GM18498 (cell line): ENCODE results near the gene NRDC.
"Not testable (repeated sequence)": the region's sequence is repeated elsewhere in the genome, so short reads cannot be mapped to it uniquely, and the experiment has no call there.

Experiments
- ATAC-seq: cut with Tn5 transposase; IDR thresholded peaks from one replicate; pipeline ENCODE4 v1.9.1; 2021; ENCODE audit warnings: mild to moderate bottlenecking, moderate library complexity; ENCODE audit not compliant: unreplicated experiment

Gene NRDC

GRCh38 chr1:51847294-51847920 is 31.1 kb downstream of the NRDC start:
- no peak for ATAC-seq

GRCh38 chr1:51843948-51844347 is 34.6 kb downstream of the NRDC start:
- no peak for ATAC-seq

GRCh38 chr1:51842261-51842660 is 36.3 kb downstream of the NRDC start:
- ATAC-seq: no peak

GRCh38 chr1:51840743-51841461 is 37.6 kb downstream of the NRDC start:
- ATAC-seq: no peak

- no peak for ATAC-seq
Observed at GRCh38 chr1:51840182-51840581, 38.3 kb downstream of the NRDC start.

GRCh38 chr1:51839094-51839493 is 39.4 kb downstream of the NRDC start:
- ATAC-seq: no peak

- ATAC-seq: no peak
Observed at GRCh38 chr1:51837243-51837642, 41.3 kb downstream of the NRDC start.

GRCh38 chr1:51833700-51834099 is 44.8 kb downstream of the NRDC start:
- no peak for ATAC-seq

- ATAC-seq: no peak
Observed at GRCh38 chr1:51829058-51829457, 49.5 kb downstream of the NRDC start.

- no peak for ATAC-seq
Observed at GRCh38 chr1:51819810-51820209, 58.7 kb downstream of the NRDC start.

GRCh38 chr1:51819021-51819420 is 59.5 kb downstream of the NRDC start:
- ATAC-seq: not testable (repeated sequence)

- ATAC-seq: no peak
Observed at GRCh38 chr1:51818487-51818886, 60.0 kb downstream of the NRDC start.

GRCh38 chr1:51814513-51814912 is 64.0 kb downstream of the NRDC start:
- ATAC-seq: no peak

GRCh38 chr1:51799372-51799771 is 79.2 kb downstream of the NRDC start:
- ATAC-seq: no peak

GRCh38 chr1:51794868-51795267 is 83.7 kb downstream of the NRDC start:
- ATAC-seq: no peak

- no peak for ATAC-seq
Observed at GRCh38 chr1:51794260-51794659, 84.3 kb downstream of the NRDC start.

- ATAC-seq: no peak
Observed at GRCh38 chr1:51792864-51793263, 85.7 kb downstream of the NRDC start.

GRCh38 chr1:51791888-51792287 is 86.6 kb downstream of the NRDC start:
- ATAC-seq: no peak

GRCh38 chr1:51790385-51790784 is 88.1 kb downstream of the NRDC start:
- ATAC-seq: no peak

GRCh38 chr1:51789342-51789741 is 89.2 kb downstream of the NRDC start:
- ATAC-seq: no peak

GRCh38 chr1:51788938-51789337 is 89.6 kb downstream of the NRDC start:
- ATAC-seq: no peak

GRCh38 chr1:51784997-51785421 is 93.5 kb downstream of the NRDC start:
- no peak for ATAC-seq

- no peak for ATAC-seq
Observed at GRCh38 chr1:51780927-51781326, 97.6 kb downstream of the NRDC start.
